Right ventricle myocardium superior (tissue), 1 donor: Measurements from ENCODE around the gene CHST15. TPM values are rescaled to one million over a fixed set of nuclear protein-coding genes. Genes with fewer than 3 reads are reported as not detected.
A peak's percentile ranks its signal among the peaks of the same experiment; 100 is the strongest.

Experiments
- ATAC-seq: fragments of 200-7000 bp; cut with Tn5 transposase; one replicate; pipeline ENCODE4 v1.9.1; 2020; ENCODE audit warnings: mild to moderate bottlenecking; ENCODE audit not compliant: poor library complexity
- DNase-seq: peaks from one replicate; pipeline ENCODE4 v3.0.0-alpha.2; 2020
- intact Hi-C: fragments of 100-400 bp; cut with DNase I; formaldehyde crosslinking; loops from one replicate; pipeline ENCODE4 v1.11.2; 2022
- total RNA-seq: library from RNA; stranded (reverse); fragmentation: NEBNext Ultra II Directional; extraction: Animal tissue kit (Norgen Biotek cat#: 25700); gene quantifications from one replicate; pipeline ENCODE4 v1.2.1, GENCODE V29; 2021
- donor health status: DM: no; HTN: yes; CAD: no; lungs with severe emphysema.

The CHST15 gene
- total RNA-seq, 1 donor from 2014 or later, result 3.0 TPM

DNA sequence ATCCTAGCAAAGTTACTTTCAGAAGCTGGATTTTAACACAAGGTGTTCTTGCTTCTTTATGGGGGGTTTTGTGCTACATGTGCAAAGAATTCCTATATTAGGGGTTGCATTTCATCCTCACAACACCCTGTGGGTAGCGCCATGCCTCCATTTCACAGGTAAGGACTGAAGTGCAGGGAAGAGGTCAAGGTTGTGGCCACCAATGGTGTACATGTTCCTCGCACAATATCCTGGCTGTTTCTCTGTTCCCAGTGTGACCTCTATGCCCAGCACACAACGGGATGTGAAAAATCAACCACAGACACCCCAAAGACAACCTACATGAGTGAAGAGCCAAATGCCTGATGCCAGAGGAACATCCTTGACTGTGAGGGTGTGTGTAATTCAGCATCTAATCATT is 80.8 kb downstream of the CHST15 start:
- no peak for ATAC-seq
- intact Hi-C loops, result no loop called here
- DNase-seq, result no peak

GRCh38 chr10:124012066-124012465 is 81.3 kb downstream of the CHST15 start:
- intact Hi-C loops, result no loop called here
- no peak for DNase-seq
- no peak for ATAC-seq

GRCh38 chr10:124011464-124011863 is 81.9 kb downstream of the CHST15 start:
- peak; percentile 26 for DNase-seq
- intact Hi-C loops, result no loop called here
- no peak for ATAC-seq

- intact Hi-C loops, result no loop called here
- ATAC-seq, result no peak
- no peak for DNase-seq
Measured at GRCh38 chr10:124010563-124011131, 82.8 kb downstream of the CHST15 start.

- intact Hi-C loops, result no loop called here
- ATAC-seq (no peak), DNase-seq (no peak)
Measured at GRCh38 chr10:124010024-124010423, 83.4 kb downstream of the CHST15 start.

DNA sequence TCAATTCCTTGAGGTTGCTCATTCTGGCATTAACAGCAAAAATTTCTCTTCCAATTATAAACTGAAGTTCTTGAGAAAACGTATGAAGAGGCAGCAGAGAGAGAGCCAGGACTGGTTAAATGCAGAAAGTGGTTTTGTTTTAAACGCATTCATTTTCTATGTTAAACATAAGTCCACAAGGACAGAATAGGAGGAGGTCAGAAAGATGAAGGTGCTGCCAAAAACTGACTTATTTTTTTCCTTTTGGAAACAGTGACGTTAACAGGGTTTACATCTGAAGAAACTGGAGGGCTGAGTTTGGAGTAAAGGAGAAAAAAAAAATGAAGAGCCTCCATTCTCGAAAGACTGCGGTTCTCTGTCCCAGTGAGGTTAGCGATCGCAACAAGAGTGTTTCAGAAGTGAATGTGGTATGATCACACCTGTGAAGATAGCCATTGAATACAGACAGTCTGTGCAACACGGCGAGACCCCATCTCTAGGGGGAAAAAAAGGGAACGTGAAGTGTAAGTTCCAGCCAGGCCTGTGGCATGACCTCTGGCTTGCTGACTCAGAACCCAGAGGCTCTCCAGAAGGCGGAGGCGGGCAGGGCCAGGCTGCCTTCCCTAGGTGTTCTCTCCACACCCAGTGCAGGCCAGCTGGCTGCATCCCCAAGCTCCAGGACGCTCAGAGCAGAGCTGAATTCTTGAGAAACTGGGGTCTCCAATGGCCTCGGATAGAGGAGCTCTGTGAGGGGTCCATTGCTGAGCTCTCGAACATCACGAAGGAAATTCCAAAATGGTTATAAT is 84.0 kb downstream of the CHST15 start:
- intact Hi-C loops, result no loop called here
- no peak for DNase-seq

DNA sequence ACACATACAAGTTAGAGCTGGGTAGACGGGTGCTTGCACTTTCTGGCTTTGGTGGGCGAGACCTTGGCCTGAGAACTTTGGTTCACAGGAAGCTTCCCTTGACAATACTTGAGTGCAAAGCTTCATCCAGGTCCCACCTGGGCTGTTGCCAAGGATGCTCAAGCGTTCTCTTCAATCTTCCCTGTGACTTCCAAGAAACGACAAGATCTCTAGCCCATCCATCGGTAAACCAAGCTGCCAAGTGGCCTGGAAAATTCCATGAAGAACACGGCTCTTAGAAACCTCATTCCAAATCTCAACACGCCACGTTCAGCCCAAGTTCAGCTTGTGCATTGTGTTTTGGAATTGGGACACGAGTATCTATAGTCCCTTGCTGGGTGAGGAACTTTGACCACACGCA is 84.7 kb downstream of the CHST15 start:
- DNase-seq (no peak), ATAC-seq (no peak)
- intact Hi-C loops, result no loop called here

More for the DNA sequence above, 84.0 kb downstream of the CHST15 start:
- no peak for ATAC-seq

DNA sequence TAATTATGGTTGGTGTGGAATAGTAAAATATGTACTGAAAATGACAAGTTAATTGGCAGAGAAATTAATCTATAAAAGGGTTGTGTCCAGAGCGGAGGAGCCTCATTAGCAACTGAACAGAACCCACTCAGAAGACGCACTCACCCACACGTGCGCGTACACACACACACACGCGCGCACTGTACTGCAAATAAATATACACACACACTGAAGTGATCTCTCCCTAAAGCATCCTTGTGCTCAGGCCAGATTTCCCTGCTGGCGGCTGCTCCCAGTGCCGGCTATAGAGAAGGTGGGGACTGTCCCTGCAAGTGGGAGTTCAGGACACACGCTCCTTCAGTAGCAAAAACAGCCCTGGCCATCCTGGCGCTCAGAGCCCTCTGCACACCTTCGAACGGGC is 85.2 kb downstream of the CHST15 start:
- ATAC-seq (no peak), DNase-seq (no peak)
- intact Hi-C loops, result no loop called here

- DNase-seq, result no peak
Measured at GRCh38 chr10:124007773-124008145, 85.6 kb downstream of the CHST15 start.

GRCh38 chr10:124007102-124007772 is 86.2 kb downstream of the CHST15 start:
- ATAC-seq (no peak), DNase-seq (no peak)
- intact Hi-C loops, result no loop called here

More at GRCh38 chr10:124007773-124008145, 85.6 kb downstream of the CHST15 start:
- no peak for ATAC-seq
- intact Hi-C loops, result no loop called here

DNA sequence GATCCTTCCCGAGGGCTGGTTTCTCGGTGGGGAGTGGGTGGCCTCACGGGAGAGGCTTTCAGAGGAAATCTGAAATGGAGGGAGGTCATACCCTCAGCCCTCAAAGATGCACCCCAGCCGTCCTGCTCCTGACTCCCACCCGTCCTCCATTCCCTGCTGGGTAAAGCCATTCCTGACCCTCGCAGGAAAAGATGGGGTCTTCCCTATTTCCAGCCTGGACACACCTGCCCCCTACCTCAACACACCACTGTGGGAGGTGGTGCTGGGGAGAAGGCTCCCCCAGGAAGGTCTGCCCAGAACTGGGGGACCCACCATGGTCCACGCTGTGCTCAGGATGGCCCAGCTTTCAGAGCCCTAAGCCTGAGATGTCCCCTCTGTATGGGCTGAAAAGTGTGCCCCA is 86.9 kb downstream of the CHST15 start:
- DNase-seq, result no peak

GRCh38 chr10:124005991-124006392 is 87.4 kb downstream of the CHST15 start:
- intact Hi-C loops, result no loop called here
- DNase-seq, result no peak
- no peak for ATAC-seq

More for the DNA sequence above, 86.9 kb downstream of the CHST15 start:
- intact Hi-C loops, result no loop called here
- no peak for ATAC-seq

DNA sequence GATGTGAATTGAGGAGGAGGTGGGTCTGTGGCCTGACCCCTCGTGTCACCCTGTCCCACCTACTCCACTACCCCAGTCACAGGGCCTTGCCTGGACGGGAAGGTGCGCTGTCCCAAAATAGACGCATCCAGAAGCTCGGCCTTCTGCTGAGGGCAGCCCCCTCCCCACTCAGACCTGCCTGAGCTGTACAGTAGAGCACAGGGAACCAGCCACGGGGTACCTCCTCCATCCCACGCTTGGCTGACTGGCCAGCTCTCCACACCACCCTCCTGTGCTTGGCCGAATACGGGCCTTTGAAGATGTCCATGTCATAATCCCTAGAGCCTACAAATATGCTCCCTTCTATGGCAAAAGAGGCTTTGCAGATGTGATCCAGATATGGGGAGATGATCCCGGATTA is 88.3 kb downstream of the CHST15 start:
- no peak for ATAC-seq
- intact Hi-C loops, result no loop called here
- DNase-seq, result no peak

DNA sequence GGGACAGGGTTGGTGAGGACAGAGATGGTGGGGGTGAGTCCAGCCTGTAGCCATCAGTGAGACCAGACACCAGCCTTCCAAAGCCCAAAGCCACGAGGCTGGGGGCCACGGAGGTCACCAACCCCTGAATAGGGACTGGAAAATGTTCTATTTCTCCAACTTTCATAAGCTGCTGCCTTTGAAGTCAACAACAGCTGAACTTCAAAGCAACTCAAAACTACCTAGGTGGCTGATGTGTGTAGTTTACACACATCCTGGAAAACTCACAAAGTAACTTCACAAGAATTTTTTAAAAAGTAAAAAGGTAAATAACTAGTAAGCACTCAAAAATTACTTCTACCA is 88.8 kb downstream of the CHST15 start:
- DNase-seq (no peak), ATAC-seq (no peak)
- intact Hi-C loops, result no loop called here

GRCh38 chr10:124003871-124004662 is 89.3 kb downstream of the CHST15 start:
- intact Hi-C loops, result no loop called here
- ATAC-seq (no peak), DNase-seq (no peak)

- intact Hi-C loops, result no loop called here
Measured at GRCh38 chr10:124003481-124003870, 89.9 kb downstream of the CHST15 start.

DNA sequence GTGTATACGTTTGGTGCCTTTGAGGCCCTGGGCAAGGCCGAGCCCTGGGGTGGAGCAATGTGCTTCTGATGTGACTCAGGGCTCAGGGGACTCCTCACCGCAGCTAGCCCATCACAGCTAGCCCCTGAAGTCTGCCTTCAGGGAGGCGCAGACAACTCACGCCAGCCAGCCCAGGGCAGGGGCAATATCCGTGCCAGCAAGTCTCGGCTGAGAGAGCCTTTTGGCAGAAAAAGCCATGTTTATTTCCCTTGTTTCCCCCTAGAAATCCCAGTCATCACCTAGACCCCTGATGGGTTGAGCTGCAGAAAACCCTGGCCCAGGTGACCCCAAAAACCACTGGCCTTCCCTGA is 90.4 kb downstream of the CHST15 start:
- ATAC-seq (no peak), DNase-seq (no peak)
- intact Hi-C loops, result no loop called here

More at GRCh38 chr10:124003481-124003870, 89.9 kb downstream of the CHST15 start:
- ATAC-seq (no peak), DNase-seq (no peak)

- intact Hi-C loops, result no loop called here
- DNase-seq (no peak), ATAC-seq (no peak)
Measured at GRCh38 chr10:124002391-124003069, 90.9 kb downstream of the CHST15 start.
